Esophagus squamous epithelium (tissue), 5 donors: ENCODE results near the gene QPRT. TPM values are rescaled to one million over a fixed set of nuclear protein-coding genes. Genes with fewer than 3 reads are reported as not detected.
A peak's percentile ranks its signal among the peaks of the same experiment; 100 is the strongest.
"Not testable (repeated sequence)": the region's sequence is repeated elsewhere in the genome, so short reads cannot be mapped to it uniquely, and the experiment has no call there.

Experiments used
- DNase-seq: peaks from one replicate; lab custom pipeline; 2025; lab: John Stamatoyannopoulos, UW
- H3K27ac ChIP-seq, 4 donors: fragments of 200-600 bp; sonication (generic); one replicate each; pipeline ENCODE4 v1.5.1; 2016 to 2019; ENCODE audit warnings: mild to moderate bottlenecking in 1 of 4
- H3K27me3 ChIP-seq, 4 donors: fragments of 200-600 bp; sonication (generic); 1 replicate in 3 of 4; 2 replicates in 1 of 4; pipeline versions ENCODE4 v1.5.1 to v1.6.0; 2017 to 2021; ENCODE audit warnings: antibody characterized with exemption in 1 of 4
- H3K36me3 ChIP-seq, 3 donors: fragments of 200-600 bp; sonication (generic); one replicate each; pipeline ENCODE4 v1.5.1; 2016 to 2019
- H3K4me1 ChIP-seq, 3 donors: fragments of 200-600 bp; sonication (generic); one replicate each; pipeline ENCODE4 v1.5.1; 2017 to 2019
- H3K4me3 ChIP-seq, 4 donors: fragments of 200-600 bp; sonication (generic); 1 replicate in 3 of 4; 2 replicates in 1 of 4; pipeline ENCODE4 v1.5.1; 2016 to 2019; ENCODE audit warnings: mild to moderate bottlenecking in 2 of 4, moderate library complexity in 1 of 4
- H3K9me3 ChIP-seq, 3 donors: fragments of 200-600 bp; sonication (generic); one replicate each; pipeline ENCODE4 v1.5.1; 2016 to 2019
- POLR2A ChIP-seq, 4 donors: fragments of 450-650 bp; IDR thresholded peaks; one replicate each; pipeline ENCODE4 v1.6.1; 2017; ENCODE audit warnings: antibody characterized with exemption in 4 of 4, mild to moderate bottlenecking in 4 of 4, moderate library complexity in 3 of 4
- WGBS, 2 donors: methylation state at CpG; one replicate each; pipeline ENCODE4 v1.1.5; 2018; 5-methylcytosine and 5-hydroxymethylcytosine counted together
- intact Hi-C: fragments of 100-400 bp; cut with DNase I; formaldehyde crosslinking; loops from one replicate; pipeline ENCODE4 v1.15.0; 2022
- total RNA-seq, 4 donors: library from RNA; depleted of rRNA; stranded (reverse); fragments of >200 nt; gene quantifications; one replicate each; pipeline ENCODE4 v1.1.0, GENCODE V29; 2016
- TF ChIP-seq, protein P1 (sequence below), 6 experiments: fragments of 450-650 bp in 4 of 6; fragments of 200-600 bp in 2 of 6; sonication (generic) in 2 of 6; IDR thresholded peaks; one replicate each; pipeline ENCODE4 v1.5.1; 2016 to 2019; ENCODE audit warnings: antibody characterized with exemption in 6 of 6, mild to moderate bottlenecking in 4 of 6, moderate library complexity in 4 of 6
- donor health status: DM: yes; HTN: yes; CAD: no.

QPRT gene
- total RNA-seq, 4 donors from 2014 or later = 0.40 to 3.6 (median 1.9) TPM

- Histone ChIP-seq H3K27me3 (peaks cover 0 to 45% (median 0%) of the 10 kb centered on the region in 4 donors), H3K27ac (no peak overlapping the region), H3K4me1 (peaks cover 0 to 14% (median 4%) of the 10 kb centered on the region in 3 donors), H3K4me3 (no peak overlapping the region), H3K36me3 (no peaks in the 10 kb centered on the region), H3K9me3 (no peaks in the 10 kb centered on the region)
- 38 to 92% methylated on average over 1 of the region's 1 CpG for WGBS, 2 donors
- TF ChIP-seq POLR2A (IDR thresholded peaks at IDR 0.05) = no peak
- TF ChIP-seq, protein P1, sequence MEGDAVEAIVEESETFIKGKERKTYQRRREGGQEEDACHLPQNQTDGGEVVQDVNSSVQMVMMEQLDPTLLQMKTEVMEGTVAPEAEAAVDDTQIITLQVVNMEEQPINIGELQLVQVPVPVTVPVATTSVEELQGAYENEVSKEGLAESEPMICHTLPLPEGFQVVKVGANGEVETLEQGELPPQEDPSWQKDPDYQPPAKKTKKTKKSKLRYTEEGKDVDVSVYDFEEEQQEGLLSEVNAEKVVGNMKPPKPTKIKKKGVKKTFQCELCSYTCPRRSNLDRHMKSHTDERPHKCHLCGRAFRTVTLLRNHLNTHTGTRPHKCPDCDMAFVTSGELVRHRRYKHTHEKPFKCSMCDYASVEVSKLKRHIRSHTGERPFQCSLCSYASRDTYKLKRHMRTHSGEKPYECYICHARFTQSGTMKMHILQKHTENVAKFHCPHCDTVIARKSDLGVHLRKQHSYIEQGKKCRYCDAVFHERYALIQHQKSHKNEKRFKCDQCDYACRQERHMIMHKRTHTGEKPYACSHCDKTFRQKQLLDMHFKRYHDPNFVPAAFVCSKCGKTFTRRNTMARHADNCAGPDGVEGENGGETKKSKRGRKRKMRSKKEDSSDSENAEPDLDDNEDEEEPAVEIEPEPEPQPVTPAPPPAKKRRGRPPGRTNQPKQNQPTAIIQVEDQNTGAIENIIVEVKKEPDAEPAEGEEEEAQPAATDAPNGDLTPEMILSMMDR (IDR thresholded peaks at IDR 0.05) = no peak
- intact Hi-C loops = no loop called here
- DNase-seq = no peak
Measured at GRCh38 chr16:29734786-29735185, 55.8 kb downstream of the QPRT start.

- peaks cover 0 to 14% (median 4%) of the 10 kb centered on the region in 3 donors for H3K4me1 ChIP-seq
- no peaks in the 10 kb centered on the region for H3K9me3 ChIP-seq
- intact Hi-C loops = no loop called here
- no peaks in the 10 kb centered on the region for H3K36me3 ChIP-seq
- H3K4me3 ChIP-seq = no peak overlapping the region
- WGBS, 2 donors = 56 to 64% methylated on average over 5 of the region's 5 CpGs
- no peak for TF ChIP-seq POLR2A (IDR thresholded peaks at IDR 0.05)
- TF ChIP-seq, protein P1 (IDR thresholded peaks at IDR 0.05) = no peak
- no peak for DNase-seq
- no peak overlapping the region for H3K27ac ChIP-seq
- peaks cover 0 to 44% (median 0%) of the 10 kb centered on the region in 4 donors for H3K27me3 ChIP-seq
Measured at GRCh38 chr16:29736112-29736511, 57.1 kb downstream of the QPRT start.

DNA sequence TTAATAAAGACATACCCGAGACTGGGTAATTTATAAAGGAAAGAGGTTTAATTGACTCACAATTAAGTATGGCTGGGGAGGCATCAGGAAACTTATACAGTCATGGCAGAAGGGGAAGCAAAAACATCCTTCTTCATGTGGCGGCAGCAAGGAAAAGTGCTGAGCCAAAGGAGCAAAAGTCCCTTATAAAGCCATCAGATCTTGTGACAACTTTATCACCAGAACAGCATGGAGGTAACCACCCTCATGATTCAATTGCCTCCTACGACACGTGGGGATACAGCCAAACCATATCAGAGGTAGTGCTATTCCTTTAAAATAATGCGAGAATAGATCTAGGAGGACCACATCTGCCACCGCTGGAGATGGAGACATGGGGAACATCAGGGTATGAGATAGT lies 57.8 kb downstream of the QPRT start:
- 72 to 79% methylated on average over 6 of the region's 6 CpGs for WGBS, 2 donors
- no peak for DNase-seq
- intact Hi-C loops = no loop called here

DNA sequence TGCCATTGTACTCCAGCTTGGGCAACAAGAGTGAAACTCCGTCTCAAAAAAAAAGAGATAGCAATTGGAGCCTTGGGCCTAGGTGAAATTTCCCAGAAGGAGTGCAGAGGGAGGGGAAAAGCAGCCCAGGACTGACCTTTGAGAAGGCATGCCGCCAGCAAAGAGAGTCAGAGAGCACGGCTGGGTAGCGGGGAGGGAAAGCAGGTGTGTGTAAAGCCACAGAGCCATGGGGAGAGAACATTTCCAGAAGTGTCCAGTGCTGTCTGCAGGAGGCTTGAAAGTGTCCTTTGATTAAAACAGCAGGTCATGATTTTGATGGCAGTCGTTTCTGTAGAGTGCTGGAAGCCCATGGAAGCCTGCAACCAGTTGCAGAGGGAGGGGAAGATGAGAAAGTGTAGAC lies 58.7 kb downstream of the QPRT start:
- 63 to 76% methylated on average over 5 of the region's 5 CpGs for WGBS, 2 donors
- Histone ChIP-seq H3K27ac (no peak overlapping the region), H3K27me3 (peaks cover 0 to 57% (median 0%) of the 10 kb centered on the region in 4 donors), H3K36me3 (no peaks in the 10 kb centered on the region), H3K4me3 (no peak overlapping the region), H3K9me3 (no peaks in the 10 kb centered on the region), H3K4me1 (peaks cover 0 to 14% (median 4%) of the 10 kb centered on the region in 3 donors)
- intact Hi-C loops = no loop called here
- no peak for DNase-seq
- TF ChIP-seq POLR2A (IDR thresholded peaks at IDR 0.05) = no peak
- TF ChIP-seq, protein P1 (IDR thresholded peaks at IDR 0.05) = no peak

More for the DNA sequence above, 57.8 kb downstream of the QPRT start:
- Histone ChIP-seq H3K27ac (no peak overlapping the region), H3K36me3 (no peaks in the 10 kb centered on the region), H3K9me3 (no peaks in the 10 kb centered on the region), H3K4me1 (peaks cover 0 to 14% (median 4%) of the 10 kb centered on the region in 3 donors), H3K4me3 (no peak overlapping the region), H3K27me3 (peaks cover 0 to 48% (median 0%) of the 10 kb centered on the region in 4 donors)
- TF ChIP-seq POLR2A (IDR thresholded peaks at IDR 0.05) = no peak
- TF ChIP-seq, protein P1 (IDR thresholded peaks at IDR 0.05) = no peak

DNA sequence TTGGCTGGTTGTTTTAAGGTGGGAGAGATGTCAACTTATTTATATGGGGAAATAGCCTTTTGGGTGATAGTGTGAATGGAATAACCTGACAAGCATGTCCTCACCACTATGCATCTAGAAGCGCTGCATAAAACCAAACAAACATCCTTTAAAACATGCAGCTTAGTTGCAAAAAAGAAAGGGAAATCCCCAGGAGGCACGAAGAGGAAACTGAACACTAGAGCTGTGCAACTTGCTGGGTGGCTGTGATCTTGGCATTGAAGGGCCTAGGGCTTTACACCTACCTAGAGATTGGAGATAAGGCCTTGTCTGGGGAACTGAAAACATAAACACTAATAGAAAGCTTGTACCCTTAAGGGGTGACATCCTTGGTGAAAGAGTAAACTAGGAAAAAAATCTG lies 59.5 kb downstream of the QPRT start:
- WGBS, 2 donors = 16% methylated on average over 2 of the region's 2 CpGs
- intact Hi-C loops = no loop called here
- no peak overlapping the region for H3K27ac ChIP-seq

GRCh38 chr16:29739927-29740629 lies 61.1 kb downstream of the QPRT start:
- intact Hi-C loops, H3K9me3 ChIP-seq, H3K27ac ChIP-seq, H3K36me3 ChIP-seq, DNase-seq, H3K4me3 ChIP-seq: not testable (repeated sequence)
- Histone ChIP-seq H3K27me3 (peaks cover 0 to 54% (median 0%) of the 10 kb centered on the region in 4 donors), H3K4me1 (peaks cover 0 to 14% (median 4%) of the 10 kb centered on the region in 3 donors)
- WGBS, 2 donors = 55 to 58% methylated on average over 6 of the region's 6 CpGs

More for the DNA sequence above, 59.5 kb downstream of the QPRT start:
- no peak overlapping the region for H3K4me3 ChIP-seq
- H3K9me3 ChIP-seq = no peaks in the 10 kb centered on the region
- DNase-seq = no peak
- no peak for TF ChIP-seq POLR2A (IDR thresholded peaks at IDR 0.05)
- TF ChIP-seq, protein P1 (IDR thresholded peaks at IDR 0.05) = peak in 1 of 6 experiments; percentile 19
- peaks cover 0 to 14% (median 4%) of the 10 kb centered on the region in 3 donors for H3K4me1 ChIP-seq
- H3K36me3 ChIP-seq = no peaks in the 10 kb centered on the region
- H3K27me3 ChIP-seq = peaks cover 0 to 53% (median 0%) of the 10 kb centered on the region in 4 donors

DNA sequence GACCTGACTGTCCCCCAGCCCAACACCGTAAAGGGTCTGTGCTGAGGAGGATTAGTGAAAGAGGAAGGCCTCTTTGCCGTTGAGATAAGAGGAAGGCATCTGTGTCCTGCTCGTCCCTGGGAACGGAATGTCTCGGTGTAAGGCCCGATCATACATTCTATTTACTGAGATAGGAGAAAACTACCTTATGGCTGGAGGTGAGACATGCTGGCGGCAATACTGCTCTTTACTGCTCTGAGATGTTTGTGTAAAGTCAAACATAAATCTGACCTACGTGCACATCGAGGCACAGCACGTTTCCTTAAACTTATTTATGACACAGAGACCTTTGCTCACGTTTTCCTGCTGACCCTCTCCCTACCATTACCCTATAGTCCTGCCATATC lies 61.6 kb downstream of the QPRT start:
- WGBS, 2 donors = 43 to 65% methylated on average over 11 of the region's 11 CpGs

More for the DNA sequence above, 61.6 kb downstream of the QPRT start:
- intact Hi-C loops, H3K4me3 ChIP-seq, H3K36me3 ChIP-seq, DNase-seq, H3K9me3 ChIP-seq, H3K27ac ChIP-seq: not testable (repeated sequence)
- Histone ChIP-seq H3K27me3 (peaks cover 0 to 52% (median 0%) of the 10 kb centered on the region in 4 donors), H3K4me1 (peaks cover 0 to 14% (median 4%) of the 10 kb centered on the region in 3 donors)
